ENCODE results near the gene TULP3. TPM values are rescaled to one million over a fixed set of nuclear protein-coding genes. Genes with fewer than 3 reads are reported as not detected.

The TULP3 gene
- total RNA-seq, 1 donor from 2014 or later: 9.5 TPM

GRCh38 chr12:2851931-2852330 is 38.8 kb upstream of the TULP3 start:
- H3K27me3 ChIP-seq (ENCODE audit: control insufficient read depth, insufficient read depth, low read length): no peaks in the 10 kb centered on the region
- no peak overlapping the region for H3K4me3 ChIP-seq (ENCODE audit: low read depth, low read length)
- DNase-seq (ENCODE audit: low read depth) (no peak), FAIRE-seq (no peak)
- TF ChIP-seq CTCF (IDR thresholded peaks at IDR 0.05; ENCODE audit: insufficient read depth, low read length, severe bottlenecking): no peak
- no peaks in the 10 kb centered on the region for H3K36me3 ChIP-seq (ENCODE audit: control insufficient read depth, insufficient read depth, low read length)

- TF ChIP-seq CTCF (IDR thresholded peaks at IDR 0.05; ENCODE audit: insufficient read depth, low read length, severe bottlenecking): peak; percentile 93
- DNase-seq (ENCODE audit: low read depth) (peak; percentile 52), FAIRE-seq (no peak)
- Histone ChIP-seq H3K4me3 (ENCODE audit: low read depth, low read length) (no peak overlapping the region), H3K36me3 (ENCODE audit: control insufficient read depth, insufficient read depth, low read length) (peaks cover 7% of the 10 kb centered on the region), H3K27me3 (ENCODE audit: control insufficient read depth, insufficient read depth, low read length) (no peaks in the 10 kb centered on the region)
These were observed 37.1 kb upstream of the TULP3 start for GRCh38 chr12:2853626-2854025.

GRCh38 chr12:2854669-2855453 is 35.8 kb upstream of the TULP3 start:
- DNase-seq (ENCODE audit: low read depth) (no peak), FAIRE-seq (no peak)
- no peak overlapping the region for H3K4me3 ChIP-seq (ENCODE audit: low read depth, low read length)
- H3K27me3 ChIP-seq (ENCODE audit: control insufficient read depth, insufficient read depth, low read length): no peaks in the 10 kb centered on the region
- H3K36me3 ChIP-seq (ENCODE audit: control insufficient read depth, insufficient read depth, low read length): peaks cover 9% of the 10 kb centered on the region
- TF ChIP-seq CTCF (IDR thresholded peaks at IDR 0.05; ENCODE audit: insufficient read depth, low read length, severe bottlenecking): no peak

GRCh38 chr12:2855546-2855945 is 35.1 kb upstream of the TULP3 start:
- DNase-seq (ENCODE audit: low read depth) (no peak), FAIRE-seq (peak; percentile 47)
- H3K27me3 ChIP-seq (ENCODE audit: control insufficient read depth, insufficient read depth, low read length): no peaks in the 10 kb centered on the region
- no peak overlapping the region for H3K4me3 ChIP-seq (ENCODE audit: low read depth, low read length)
- no peak for TF ChIP-seq CTCF (IDR thresholded peaks at IDR 0.05; ENCODE audit: insufficient read depth, low read length, severe bottlenecking)
- H3K36me3 ChIP-seq (ENCODE audit: control insufficient read depth, insufficient read depth, low read length): peaks cover 9% of the 10 kb centered on the region

- Histone ChIP-seq H3K36me3 (ENCODE audit: control insufficient read depth, insufficient read depth, low read length) (peaks cover 9% of the 10 kb centered on the region), H3K27me3 (ENCODE audit: control insufficient read depth, insufficient read depth, low read length) (no peaks in the 10 kb centered on the region), H3K4me3 (ENCODE audit: low read depth, low read length) (no peak overlapping the region)
- TF ChIP-seq CTCF (IDR thresholded peaks at IDR 0.05; ENCODE audit: insufficient read depth, low read length, severe bottlenecking): no peak
- DNase-seq (ENCODE audit: low read depth): no peak
- no peak for FAIRE-seq
These were observed 34.6 kb upstream of the TULP3 start for GRCh38 chr12:2856051-2856450.

GRCh38 chr12:2857021-2857431 is 33.7 kb upstream of the TULP3 start, which contains the start of gene TEX52:
TEX52 (minus strand) TSS chr12:2857039; CDS start chr12:2857026, 13 bp downstream.
- DNase-seq (ENCODE audit: low read depth) (no peak), FAIRE-seq (no peak)
- Histone ChIP-seq H3K27me3 (ENCODE audit: control insufficient read depth, insufficient read depth, low read length) (no peaks in the 10 kb centered on the region), H3K4me3 (ENCODE audit: low read depth, low read length) (no peak within 1 kb of the TSS), H3K36me3 (ENCODE audit: control insufficient read depth, insufficient read depth, low read length) (peaks cover 9% of the 10 kb centered on the region)
- TF ChIP-seq CTCF (IDR thresholded peaks at IDR 0.05; ENCODE audit: insufficient read depth, low read length, severe bottlenecking): no peak

Data from bronchial epithelial cell (primary cell).